ENCODE results near the gene MAP4K4.
A peak's percentile ranks its signal among the peaks of the same experiment; 100 is the strongest.

Gene MAP4K4

GRCh38 chr2:101753720-101754490 is 56.4 kb downstream of the MAP4K4 start:
- no peak for TF ChIP-seq CTCF (IDR thresholded peaks at IDR 0.05; ENCODE audit: low read depth, low read length, missing control alignments)
- no peak overlapping the region for H3K4me3 ChIP-seq (ENCODE audit: low read depth, low read length)
- H3K36me3 ChIP-seq (replicated peaks), result peaks cover 3% of the 10 kb centered on the region
- no peak for DNase-seq
- peak overlapping the region; percentile 40 for H3K27ac ChIP-seq
- no peaks in the 10 kb centered on the region for H3K27me3 ChIP-seq (replicated peaks)
- in situ Hi-C loops (cut with HindIII; ENCODE audit: low pct_ligation_motif_present, low sequenced_read_pairs), result no loop called here

DNA sequence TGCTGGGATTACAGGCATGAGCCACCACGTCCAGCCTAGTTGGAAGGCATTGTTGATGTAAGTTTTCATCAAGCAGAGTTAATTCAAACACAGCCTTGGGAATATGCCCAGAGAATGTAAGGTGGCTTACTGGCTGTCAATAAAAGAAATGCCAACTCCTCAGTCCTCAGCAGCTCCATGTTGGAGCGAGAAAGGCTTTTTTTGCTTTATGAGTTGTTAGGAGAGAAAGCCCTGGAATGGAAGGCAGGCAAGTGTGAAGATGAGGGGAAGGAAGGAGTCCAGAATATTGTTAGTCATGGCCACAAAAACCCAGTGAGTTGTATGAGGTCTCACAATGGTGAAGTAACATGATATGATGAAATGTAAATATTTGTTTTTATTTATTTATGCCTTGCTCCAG is 57.1 kb downstream of the MAP4K4 start:
- Histone ChIP-seq H3K4me3 (ENCODE audit: low read depth, low read length) (no peak overlapping the region), H3K27me3 (replicated peaks) (no peaks in the 10 kb centered on the region), H3K27ac (peak overlapping the region; percentile 40), H3K36me3 (replicated peaks) (peaks cover 3% of the 10 kb centered on the region)
- in situ Hi-C loops (cut with HindIII; ENCODE audit: low pct_ligation_motif_present, low sequenced_read_pairs), result no loop called here
- no peak for DNase-seq
- TF ChIP-seq CTCF (IDR thresholded peaks at IDR 0.05; ENCODE audit: low read depth, low read length, missing control alignments), result no peak

DNA sequence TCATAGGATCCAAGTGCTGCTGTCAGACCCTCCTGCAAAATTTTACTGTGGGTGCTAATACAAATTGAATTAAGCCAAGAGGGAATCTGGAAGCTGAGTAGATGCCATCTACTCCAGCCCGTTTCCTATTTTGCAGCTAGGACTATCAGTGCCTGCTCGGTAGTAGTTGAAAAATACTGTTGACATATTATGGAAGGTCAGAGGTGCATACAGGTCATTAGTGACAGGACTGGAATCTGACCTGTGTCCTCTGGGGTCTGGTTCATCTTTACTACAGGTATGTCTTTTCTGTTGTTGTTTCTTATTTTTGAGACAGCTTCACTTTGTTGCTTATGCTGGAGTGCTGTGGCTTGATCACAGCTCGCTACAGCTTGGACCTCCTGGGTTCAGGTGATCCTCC is 58.8 kb downstream of the MAP4K4 start:
- no peak overlapping the region for H3K27ac ChIP-seq
- no peaks in the 10 kb centered on the region for H3K27me3 ChIP-seq (replicated peaks)
- in situ Hi-C loops (cut with HindIII; ENCODE audit: low pct_ligation_motif_present, low sequenced_read_pairs), result no loop called here

GRCh38 chr2:101758001-101758400 is 60.5 kb downstream of the MAP4K4 start:
- no peak for TF ChIP-seq CTCF (IDR thresholded peaks at IDR 0.05; ENCODE audit: low read depth, low read length, missing control alignments)
- H3K4me3 ChIP-seq (ENCODE audit: low read depth, low read length), result no peak overlapping the region
- in situ Hi-C loops (cut with HindIII; ENCODE audit: low pct_ligation_motif_present, low sequenced_read_pairs), result no loop called here
- peak overlapping the region; percentile 91 for H3K27ac ChIP-seq
- no peak for DNase-seq
- no peaks in the 10 kb centered on the region for H3K36me3 ChIP-seq (replicated peaks)
- H3K27me3 ChIP-seq (replicated peaks), result no peaks in the 10 kb centered on the region

More for the DNA sequence above, 58.8 kb downstream of the MAP4K4 start:
- Histone ChIP-seq H3K36me3 (replicated peaks) (peaks cover 3% of the 10 kb centered on the region), H3K4me3 (ENCODE audit: low read depth, low read length) (no peak overlapping the region)
- TF ChIP-seq CTCF (IDR thresholded peaks at IDR 0.05; ENCODE audit: low read depth, low read length, missing control alignments), result no peak
- DNase-seq, result no peak

DNA sequence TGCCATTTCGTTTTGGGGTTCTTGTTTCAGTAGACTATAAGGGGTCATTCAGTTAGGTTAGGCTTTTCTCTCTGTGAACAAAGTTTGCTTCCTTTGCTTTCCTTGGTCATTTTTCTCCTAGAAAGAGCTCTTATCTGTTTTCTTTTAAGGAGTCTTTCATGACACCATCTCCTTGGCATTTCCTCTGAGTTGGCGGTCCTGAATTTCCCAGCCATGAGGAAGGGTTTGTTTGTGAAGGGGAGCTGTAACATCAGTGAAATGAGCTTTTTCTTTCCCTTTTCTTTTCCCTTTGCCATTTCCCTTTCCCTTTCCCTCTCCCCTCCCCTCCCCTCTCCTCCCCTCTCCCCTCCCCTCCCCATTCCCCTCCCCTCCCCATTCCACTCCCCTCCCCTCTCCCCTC is 61.7 kb downstream of the MAP4K4 start:
- H3K27me3 ChIP-seq (replicated peaks), result no peaks in the 10 kb centered on the region
- peak overlapping the region; percentile 9 for H3K4me3 ChIP-seq (ENCODE audit: low read depth, low read length)
- TF ChIP-seq CTCF (IDR thresholded peaks at IDR 0.05; ENCODE audit: low read depth, low read length, missing control alignments), result no peak
- in situ Hi-C loops (cut with HindIII; ENCODE audit: low pct_ligation_motif_present, low sequenced_read_pairs), result no loop called here
- H3K27ac ChIP-seq, result peak overlapping the region; percentile 91
- peak; percentile 93 for DNase-seq
- H3K36me3 ChIP-seq (replicated peaks), result no peaks in the 10 kb centered on the region

Data from brain microvascular endothelial cell (primary cell).